Testis (tissue), 3 donors: ENCODE measurements around the gene TENM4. TPM values are rescaled to one million over a fixed set of nuclear protein-coding genes. Genes with fewer than 3 reads are reported as not detected.

Experiments
- DNase-seq: peaks from one replicate; pipeline ENCODE4 v3.0.0-alpha.2; 2019
- H3K27ac ChIP-seq, 2 donors: fragments of 200-600 bp; sonication (generic); one replicate each; pipeline ENCODE4 v1.5.1; 2019
- H3K27me3 ChIP-seq: fragments of 200-600 bp; sonication (generic); one replicate; pipeline ENCODE4 v1.5.1; 2019
- H3K36me3 ChIP-seq: fragments of 200-600 bp; sonication (generic); one replicate; pipeline ENCODE4 v1.5.1; 2017; ENCODE audit warnings: low read depth; ENCODE audit errors: missing control alignments
- H3K4me1 ChIP-seq: fragments of 200-600 bp; sonication (generic); one replicate; pipeline ENCODE4 v1.5.1; 2019
- H3K4me3 ChIP-seq, 2 donors: fragments of 200-600 bp; sonication (generic); one replicate each; pipeline ENCODE4 v1.5.1; 2017 to 2019
- H3K9me3 ChIP-seq: fragments of 200-600 bp; sonication (generic); one replicate; pipeline ENCODE4 v1.5.1; 2017
- CTCF ChIP-seq, 3 experiments: fragments of 450-650 bp in 2 of 3; fragments of 200-600 bp in 1 of 3; sonication (generic) in 1 of 3; IDR thresholded peaks; one replicate each; pipeline ENCODE4 v1.5.1; 2016 to 2019; ENCODE audit warnings: antibody characterized with exemption in 3 of 3, mild to moderate bottlenecking in 2 of 3, moderate library complexity in 1 of 3
- POLR2A ChIP-seq: fragments of 450-650 bp; IDR thresholded peaks from one replicate; pipeline ENCODE4 v1.6.1; 2017; ENCODE audit warnings: antibody characterized with exemption, mild to moderate bottlenecking, moderate library complexity
- WGBS, 2 donors: methylation state at CpG; one replicate each; pipeline ENCODE4 v1.1.5; 2018; 5-methylcytosine and 5-hydroxymethylcytosine counted together
- intact Hi-C: fragments of 100-400 bp; cut with DNase I; formaldehyde crosslinking; loops from one replicate; pipeline ENCODE4 v1.15.1; 2023; ENCODE audit warnings: low total_unique reads
- polyA plus RNA-seq: library from polyadenylated mRNA; stranded (reverse); fragments of 350-450 nt; fragmentation: Illumina TruSeq; extraction: RNeasy Lipid Tissue Mini Kit (QIAGEN cat#74804); gene quantifications from one replicate; pipeline ENCODE4 v1.2.3, GENCODE V29; 2014; ENCODE audit warnings: low read depth, low replicate concordance; ENCODE audit not compliant: insufficient read depth
- total RNA-seq, 2 donors: library from RNA; depleted of rRNA; stranded (reverse); fragments of >200 nt; gene quantifications; one replicate each; pipeline ENCODE4 v1.2.3, GENCODE V29; 2016

TENM4 gene
- total and polyA plus RNA-seq, 3 donors from 2014 or later = 10.6 to 17.9 (median 11.4) TPM

- H3K27me3 ChIP-seq = no peaks in the 10 kb centered on the region
- H3K36me3 ChIP-seq = no peaks in the 10 kb centered on the region
- intact Hi-C loops = no loop called here
- no peak overlapping the region for H3K4me3 ChIP-seq
- 87 to 95% methylated on average over 4 of the region's 4 CpGs for WGBS, 2 donors
- H3K4me1 ChIP-seq = no peaks in the 10 kb centered on the region
- no peaks in the 10 kb centered on the region for H3K9me3 ChIP-seq
- TF ChIP-seq POLR2A = no peak
- TF ChIP-seq CTCF (IDR thresholded peaks at IDR 0.05) = no peak
- no peak for DNase-seq
- no peak overlapping the region for H3K27ac ChIP-seq
Observed at GRCh38 chr11:79033833-79034232, 407.0 kb downstream of the TENM4 start.

- H3K27me3 ChIP-seq = no peaks in the 10 kb centered on the region
- no peak overlapping the region for H3K27ac ChIP-seq
- WGBS, 2 donors = 61 to 79% methylated on average over 4 to 9 of the region's 9 CpGs
- no peak for DNase-seq
- H3K4me3 ChIP-seq = no peak overlapping the region
- no peaks in the 10 kb centered on the region for H3K36me3 ChIP-seq
- H3K4me1 ChIP-seq = peaks cover under 1% of the 10 kb centered on the region
- TF ChIP-seq CTCF (IDR thresholded peaks at IDR 0.05) (no peak), POLR2A (no peak)
- intact Hi-C loops = no loop called here
- no peaks in the 10 kb centered on the region for H3K9me3 ChIP-seq
Observed at GRCh38 chr11:79030448-79030847, 410.4 kb downstream of the TENM4 start.

GRCh38 chr11:79028225-79028624 is 412.6 kb downstream of the TENM4 start:
- no peak for TF ChIP-seq CTCF (IDR thresholded peaks at IDR 0.05)
- no peak for TF ChIP-seq POLR2A
- 90 to 100% methylated on average over 1 of the region's 1 CpG for WGBS, 2 donors
- no peaks in the 10 kb centered on the region for H3K27me3 ChIP-seq
- H3K4me3 ChIP-seq = no peak overlapping the region
- H3K4me1 ChIP-seq = peaks cover 4% of the 10 kb centered on the region
- DNase-seq = no peak
- intact Hi-C loops = no loop called here
- no peak overlapping the region for H3K27ac ChIP-seq
- no peaks in the 10 kb centered on the region for H3K9me3 ChIP-seq
- no peaks in the 10 kb centered on the region for H3K36me3 ChIP-seq

- Histone ChIP-seq H3K27ac (no peak overlapping the region), H3K27me3 (no peaks in the 10 kb centered on the region), H3K36me3 (no peaks in the 10 kb centered on the region), H3K4me1 (peaks cover 4% of the 10 kb centered on the region), H3K4me3 (no peak overlapping the region), H3K9me3 (no peaks in the 10 kb centered on the region)
- 50 to 65% methylated on average over 3 of the region's 3 CpGs for WGBS, 2 donors
- no peak for DNase-seq
- intact Hi-C loops = no loop called here
- TF ChIP-seq POLR2A (no peak), CTCF (IDR thresholded peaks at IDR 0.05) (no peak)
Observed at GRCh38 chr11:79026803-79027445, 413.9 kb downstream of the TENM4 start.

- Histone ChIP-seq H3K36me3 (no peaks in the 10 kb centered on the region), H3K4me1 (peaks cover 4% of the 10 kb centered on the region), H3K4me3 (no peak overlapping the region), H3K9me3 (no peaks in the 10 kb centered on the region), H3K27me3 (no peaks in the 10 kb centered on the region), H3K27ac (no peak overlapping the region)
- intact Hi-C loops = no loop called here
- DNase-seq = no peak
- TF ChIP-seq CTCF (IDR thresholded peaks at IDR 0.05) = no peak
- no peak for TF ChIP-seq POLR2A
- 49 to 57% methylated on average over 5 of the region's 5 CpGs for WGBS, 2 donors
Observed at GRCh38 chr11:79025622-79026021, 415.2 kb downstream of the TENM4 start.
